Neural cell (in vitro differentiated cells): Measurements from ENCODE around the gene ZNF775. TPM values are rescaled to one million over a fixed set of nuclear protein-coding genes. Genes with fewer than 3 reads are reported as not detected.

Source experiments
- H2AFZ ChIP-seq: fragments of 200-600, 300-800 bp; sonication (generic), shearing (Covaris generic); 2 replicates; pipeline ENCODE4 v1.6.0; 2014; ENCODE audit warnings: low read depth, mild to moderate bottlenecking, antibody characterized with exemption, low read length, moderate library complexity
- H3F3A ChIP-seq: fragments of 200-600 bp; shearing (Covaris generic); 2 replicates; pipeline ENCODE4 v1.6.1; 2016; ENCODE audit warnings: mild to moderate bottlenecking, moderate library complexity, mixed read lengths, antibody characterized with exemption, low read length; ENCODE audit not compliant: insufficient read depth, poor library complexity, severe bottlenecking
- H3K27ac ChIP-seq: fragments of 200-600, 300-800 bp; sonication (generic), shearing (Covaris generic); 2 replicates; pipeline ENCODE4 v1.5.1; 2014; ENCODE audit warnings: mild to moderate bottlenecking, low read length, moderate library complexity
- H3K27me3 ChIP-seq: fragments of 300-800, 200-600 bp; sonication (generic), shearing (Covaris generic); 2 replicates; pipeline ENCODE4 v1.6.0; 2014; ENCODE audit warnings: mild to moderate bottlenecking, low read depth, low read length, moderate library complexity; ENCODE audit not compliant: insufficient read depth
- H3K36me3 ChIP-seq: fragments of 300-800, 200-600 bp; sonication (generic), shearing (Covaris generic); 2 replicates; pipeline ENCODE4 v1.5.1; 2014; ENCODE audit warnings: mild to moderate bottlenecking, antibody characterized with exemption, low read length, moderate library complexity; ENCODE audit not compliant: insufficient read depth
- H3K4me2 ChIP-seq: fragments of 300-800, 200-600 bp; sonication (generic), shearing (Covaris generic); 2 replicates; pipeline ENCODE4 v1.6.0; 2014; ENCODE audit warnings: mild to moderate bottlenecking, low read length
- H3K4me3 ChIP-seq: fragments of 300-800, 200-600 bp; sonication (generic), shearing (Covaris generic); 2 replicates; pipeline ENCODE4 v1.5.1; 2014; ENCODE audit warnings: mild to moderate bottlenecking, low read length, moderate library complexity
- H3K79me2 ChIP-seq: fragments of 200-600 bp; shearing (Covaris generic); replicated peaks from 2 replicates; pipeline ENCODE4 v1.6.0; 2014; ENCODE audit warnings: mild to moderate bottlenecking, low read length, moderate library complexity; ENCODE audit not compliant: insufficient read depth
- H3K9ac ChIP-seq: fragments of 300-800, 200-600 bp; sonication (generic), shearing (Covaris generic); 2 replicates; pipeline ENCODE4 v1.6.1; 2016; ENCODE audit warnings: mild to moderate bottlenecking, low read length, mixed read lengths
- H3K9me2 ChIP-seq: fragments of 200-600 bp; shearing (Covaris generic); 2 replicates; pipeline ENCODE4 v1.6.1; 2016; ENCODE audit warnings: mild to moderate bottlenecking, low read length, mixed read lengths; ENCODE audit not compliant: insufficient read depth
- H3K9me3 ChIP-seq: fragments of 200-600, 300-800 bp; sonication (generic), shearing (Covaris generic); 2 replicates; pipeline ENCODE4 v1.6.1; 2016; ENCODE audit warnings: mild to moderate bottlenecking, mixed run types, low read length, moderate library complexity, mixed read lengths
- H4K20me1 ChIP-seq: fragments of 200-600 bp; shearing (Covaris generic); 2 replicates; pipeline ENCODE4 v1.6.1; 2016; ENCODE audit warnings: mild to moderate bottlenecking, mixed run types; ENCODE audit not compliant: insufficient read depth
- EP300 ChIP-seq: fragments of 450-650 bp; conservative IDR thresholded peaks from 2 replicates; pipeline ENCODE4 v1.6.1; 2014; ENCODE audit warnings: antibody characterized with exemption, mild to moderate bottlenecking, moderate library complexity; ENCODE audit not compliant: poor library complexity, severe bottlenecking
- EZH2 ChIP-seq: fragments of 200-600, 300-800 bp; shearing (Covaris generic), sonication (generic); IDR thresholded peaks from 2 replicates; pipeline ENCODE4 v1.6.1; 2014; ENCODE audit warnings: antibody characterized with exemption, low read length, borderline replicate concordance, mild to moderate bottlenecking; ENCODE audit not compliant: insufficient read depth, poor library complexity, severe bottlenecking
- MXI1 ChIP-seq: fragments of 450-650 bp; conservative IDR thresholded peaks from 2 replicates; pipeline ENCODE4 v1.6.1; 2014; ENCODE audit warnings: antibody characterized with exemption, mild to moderate bottlenecking; ENCODE audit not compliant: poor library complexity, severe bottlenecking
- POLR2AphosphoS5 ChIP-seq: IDR thresholded peaks from 2 replicates; pipeline ENCODE4 v1.6.1; 2012
- RAD21 ChIP-seq: fragments of 450-650 bp; conservative IDR thresholded peaks from 2 replicates; pipeline ENCODE4 v1.6.1; 2014; ENCODE audit warnings: antibody characterized with exemption, mild to moderate bottlenecking, moderate library complexity
- SMC3 ChIP-seq: fragments of 450-650 bp; conservative IDR thresholded peaks from 2 replicates; pipeline ENCODE4 v1.6.1; 2014; ENCODE audit warnings: antibody characterized with exemption, mild to moderate bottlenecking, moderate library complexity; ENCODE audit not compliant: poor library complexity
- TAF1 ChIP-seq: IDR thresholded peaks from 2 replicates; pipeline ENCODE4 v1.6.1; 2012; ENCODE audit warnings: low read depth
- polyA plus RNA-seq: library from polyadenylated mRNA; depleted of rRNA; stranded (reverse); fragments of >200 nt; gene quantifications from 2 replicates; pipeline ENCODE4 v1.2.3, GENCODE V29; 2014
- TF ChIP-seq, protein P1 (sequence below): IDR thresholded peaks from 2 replicates; pipeline ENCODE4 v1.6.1; 2012; ENCODE audit warnings: borderline replicate concordance
- TF ChIP-seq, protein P2 (sequence below): fragments of 450-650 bp; IDR thresholded peaks from 2 replicates; pipeline ENCODE4 v1.5.1; 2014; ENCODE audit warnings: antibody characterized with exemption, mild to moderate bottlenecking, moderate library complexity; ENCODE audit not compliant: poor library complexity, severe bottlenecking

ZNF775 gene
- polyA plus RNA-seq, 1 donor from 2014 or later, result 16.8 TPM

- H3K27ac ChIP-seq, result no peak overlapping the region
These were observed 17.3 kb downstream of the ZNF775 start for GRCh38 chr7:150396426-150396825.

GRCh38 chr7:150396851-150397260 is 17.7 kb downstream of the ZNF775 start:
- H3K4me2 ChIP-seq, result no peak overlapping the region
- no peaks in the 10 kb centered on the region for H3K36me3 ChIP-seq
- no peak overlapping the region for H2AFZ ChIP-seq
- no peaks in the 10 kb centered on the region for H3K9me2 ChIP-seq
- no peaks in the 10 kb centered on the region for H4K20me1 ChIP-seq
- no peak overlapping the region for H3K27ac ChIP-seq
- H3F3A ChIP-seq, result no peaks in the 10 kb centered on the region
- H3K79me2 ChIP-seq, result peaks cover 15% of the 10 kb centered on the region
- no peak overlapping the region for H3K9ac ChIP-seq
- no peak overlapping the region for H3K4me3 ChIP-seq
- H3K9me3 ChIP-seq, result no peaks in the 10 kb centered on the region
- no peaks in the 10 kb centered on the region for H3K27me3 ChIP-seq
- TF ChIP-seq, protein P1, sequence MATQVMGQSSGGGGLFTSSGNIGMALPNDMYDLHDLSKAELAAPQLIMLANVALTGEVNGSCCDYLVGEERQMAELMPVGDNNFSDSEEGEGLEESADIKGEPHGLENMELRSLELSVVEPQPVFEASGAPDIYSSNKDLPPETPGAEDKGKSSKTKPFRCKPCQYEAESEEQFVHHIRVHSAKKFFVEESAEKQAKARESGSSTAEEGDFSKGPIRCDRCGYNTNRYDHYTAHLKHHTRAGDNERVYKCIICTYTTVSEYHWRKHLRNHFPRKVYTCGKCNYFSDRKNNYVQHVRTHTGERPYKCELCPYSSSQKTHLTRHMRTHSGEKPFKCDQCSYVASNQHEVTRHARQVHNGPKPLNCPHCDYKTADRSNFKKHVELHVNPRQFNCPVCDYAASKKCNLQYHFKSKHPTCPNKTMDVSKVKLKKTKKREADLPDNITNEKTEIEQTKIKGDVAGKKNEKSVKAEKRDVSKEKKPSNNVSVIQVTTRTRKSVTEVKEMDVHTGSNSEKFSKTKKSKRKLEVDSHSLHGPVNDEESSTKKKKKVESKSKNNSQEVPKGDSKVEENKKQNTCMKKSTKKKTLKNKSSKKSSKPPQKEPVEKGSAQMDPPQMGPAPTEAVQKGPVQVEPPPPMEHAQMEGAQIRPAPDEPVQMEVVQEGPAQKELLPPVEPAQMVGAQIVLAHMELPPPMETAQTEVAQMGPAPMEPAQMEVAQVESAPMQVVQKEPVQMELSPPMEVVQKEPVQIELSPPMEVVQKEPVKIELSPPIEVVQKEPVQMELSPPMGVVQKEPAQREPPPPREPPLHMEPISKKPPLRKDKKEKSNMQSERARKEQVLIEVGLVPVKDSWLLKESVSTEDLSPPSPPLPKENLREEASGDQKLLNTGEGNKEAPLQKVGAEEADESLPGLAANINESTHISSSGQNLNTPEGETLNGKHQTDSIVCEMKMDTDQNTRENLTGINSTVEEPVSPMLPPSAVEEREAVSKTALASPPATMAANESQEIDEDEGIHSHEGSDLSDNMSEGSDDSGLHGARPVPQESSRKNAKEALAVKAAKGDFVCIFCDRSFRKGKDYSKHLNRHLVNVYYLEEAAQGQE, result no peak
- no peak for TF ChIP-seq RAD21
- TF ChIP-seq POLR2AphosphoS5, result no peak
- no peak for TF ChIP-seq EZH2
- no peak for TF ChIP-seq SMC3
- TF ChIP-seq MXI1, result no peak
- no peak for TF ChIP-seq EP300
- no peak for TF ChIP-seq TAF1
- TF ChIP-seq, protein P2, sequence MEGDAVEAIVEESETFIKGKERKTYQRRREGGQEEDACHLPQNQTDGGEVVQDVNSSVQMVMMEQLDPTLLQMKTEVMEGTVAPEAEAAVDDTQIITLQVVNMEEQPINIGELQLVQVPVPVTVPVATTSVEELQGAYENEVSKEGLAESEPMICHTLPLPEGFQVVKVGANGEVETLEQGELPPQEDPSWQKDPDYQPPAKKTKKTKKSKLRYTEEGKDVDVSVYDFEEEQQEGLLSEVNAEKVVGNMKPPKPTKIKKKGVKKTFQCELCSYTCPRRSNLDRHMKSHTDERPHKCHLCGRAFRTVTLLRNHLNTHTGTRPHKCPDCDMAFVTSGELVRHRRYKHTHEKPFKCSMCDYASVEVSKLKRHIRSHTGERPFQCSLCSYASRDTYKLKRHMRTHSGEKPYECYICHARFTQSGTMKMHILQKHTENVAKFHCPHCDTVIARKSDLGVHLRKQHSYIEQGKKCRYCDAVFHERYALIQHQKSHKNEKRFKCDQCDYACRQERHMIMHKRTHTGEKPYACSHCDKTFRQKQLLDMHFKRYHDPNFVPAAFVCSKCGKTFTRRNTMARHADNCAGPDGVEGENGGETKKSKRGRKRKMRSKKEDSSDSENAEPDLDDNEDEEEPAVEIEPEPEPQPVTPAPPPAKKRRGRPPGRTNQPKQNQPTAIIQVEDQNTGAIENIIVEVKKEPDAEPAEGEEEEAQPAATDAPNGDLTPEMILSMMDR, result no peak

More at GRCh38 chr7:150396426-150396825, 17.3 kb downstream of the ZNF775 start:
- Histone ChIP-seq H3K79me2 (peaks cover 16% of the 10 kb centered on the region), H3K9me2 (no peaks in the 10 kb centered on the region), H3K9ac (no peak overlapping the region), H3K4me2 (no peak overlapping the region), H3F3A (no peaks in the 10 kb centered on the region), H3K36me3 (no peaks in the 10 kb centered on the region), H3K27me3 (no peaks in the 10 kb centered on the region), H2AFZ (no peak overlapping the region), H3K4me3 (no peak overlapping the region), H4K20me1 (no peaks in the 10 kb centered on the region), H3K9me3 (no peaks in the 10 kb centered on the region)
- TF ChIP-seq RAD21, result no peak
- no peak for TF ChIP-seq MXI1
- TF ChIP-seq, protein P1, result no peak
- TF ChIP-seq, protein P2, result no peak
- TF ChIP-seq EP300, result no peak
- TF ChIP-seq TAF1, result no peak
- TF ChIP-seq EZH2, result no peak
- no peak for TF ChIP-seq POLR2AphosphoS5
- no peak for TF ChIP-seq SMC3
